GM21423 (cell line): ENCODE measurements around the gene CDHR1.
A peak's percentile ranks its signal among the peaks of the same experiment; 100 is the strongest.

Experiments
- ATAC-seq: cut with Tn5 transposase; IDR thresholded peaks from one replicate; pipeline ENCODE4 v1.9.1; 2021; ENCODE audit warnings: mild to moderate bottlenecking, moderate library complexity; ENCODE audit not compliant: unreplicated experiment

The CDHR1 gene

DNA sequence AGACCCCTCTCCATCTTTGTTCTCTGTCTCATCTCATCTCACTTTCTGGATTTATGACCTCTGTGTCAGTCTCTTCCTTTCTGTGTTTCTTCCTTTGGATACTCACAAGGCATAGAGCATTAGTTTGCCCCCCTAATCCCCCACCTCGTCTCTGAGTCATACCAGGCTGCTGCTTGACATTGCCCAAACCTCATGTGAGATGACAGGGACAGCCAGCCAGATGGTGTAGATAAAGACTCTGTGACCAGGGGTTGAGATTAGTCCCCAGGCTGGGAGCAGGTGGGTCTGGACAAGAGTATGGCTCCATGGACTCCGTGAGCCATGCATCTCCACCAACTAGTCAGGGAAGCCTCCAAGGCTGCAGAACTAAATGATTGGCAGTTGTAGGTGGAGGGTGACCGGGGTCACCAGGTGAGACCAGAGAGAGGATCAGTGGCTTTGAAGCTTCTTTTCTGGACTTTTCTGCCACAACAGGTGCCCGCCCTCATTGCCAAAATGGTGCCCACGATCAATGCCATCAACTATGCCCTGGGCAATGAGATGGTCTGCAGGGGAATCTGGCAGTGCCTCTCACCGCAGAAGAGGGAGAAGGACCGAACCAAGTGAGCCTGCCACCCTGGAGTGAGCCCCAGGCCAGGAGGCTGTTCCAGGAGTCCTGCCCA, 63.8 kb downstream of the CDHR1 start:
- ATAC-seq, result no peak

DNA sequence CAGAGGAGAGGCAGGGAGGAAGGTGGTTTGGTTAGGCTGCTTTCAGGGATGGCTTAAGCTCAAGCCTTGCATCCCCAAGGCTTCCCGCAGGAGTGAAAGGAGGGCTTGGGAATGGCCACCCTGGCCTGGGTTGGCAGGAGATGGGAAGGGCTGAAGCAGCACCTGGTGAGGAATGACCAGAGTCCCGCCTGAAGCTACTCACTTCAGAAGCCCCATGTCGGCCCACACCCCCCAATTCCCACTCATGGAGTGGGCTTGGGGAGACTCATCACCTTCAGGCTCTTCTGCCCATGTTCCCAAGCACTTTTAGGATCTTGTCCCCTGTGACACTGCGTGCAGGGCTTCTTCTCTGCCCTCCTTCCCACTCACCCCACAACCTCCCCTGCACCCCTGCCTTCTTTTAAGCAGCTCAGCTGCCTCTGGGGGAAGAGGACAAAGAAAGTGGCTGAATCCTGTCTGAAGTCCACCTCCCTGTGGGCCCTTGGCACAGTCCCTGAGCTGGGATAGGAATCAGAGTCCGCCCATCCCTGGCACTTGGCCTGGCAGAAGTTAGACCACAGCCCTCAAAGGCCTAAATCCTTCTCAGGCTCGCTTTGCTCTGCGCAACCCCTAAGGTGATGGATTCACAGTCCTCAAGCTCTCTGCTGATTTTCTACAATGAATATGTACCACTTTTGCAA, 67.0 kb downstream of the CDHR1 start:
- ATAC-seq, result no peak

DNA sequence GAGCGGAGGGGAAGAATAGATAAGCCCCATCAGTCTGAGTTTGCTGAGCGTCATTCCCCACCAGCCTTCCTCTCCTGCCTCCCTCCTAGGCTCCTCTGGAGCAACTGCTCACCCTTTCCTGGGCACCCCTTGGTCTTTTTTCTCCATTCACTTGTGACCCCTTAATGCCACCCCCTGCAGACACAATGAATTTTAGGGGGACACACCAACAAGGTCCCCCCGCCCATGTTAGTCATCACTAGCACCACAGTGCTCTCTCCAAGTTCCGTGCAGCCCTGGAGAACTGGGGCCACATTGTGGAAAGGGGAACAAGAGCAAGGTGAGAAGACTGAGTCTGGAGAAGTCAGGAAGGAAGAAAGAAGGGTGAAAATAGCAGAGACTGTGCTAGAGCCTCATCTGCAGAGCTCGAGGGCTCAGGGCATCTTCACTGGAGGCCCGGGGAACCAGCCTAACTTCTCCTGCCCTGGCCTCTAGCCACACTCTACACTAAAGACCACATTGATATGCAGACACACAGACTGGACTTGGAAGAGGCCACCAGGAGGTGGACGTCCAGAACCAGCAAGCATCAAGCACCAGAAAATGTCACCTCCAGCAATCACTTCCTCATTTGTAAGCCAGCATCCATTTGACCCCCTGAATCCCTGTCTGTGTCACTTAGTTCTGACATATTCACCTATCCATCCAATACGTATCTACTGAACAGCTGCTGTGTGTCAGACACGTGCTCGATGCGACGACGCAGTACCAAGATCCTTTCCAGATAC, 68.0 kb downstream of the CDHR1 start:
- ATAC-seq, result no peak

DNA sequence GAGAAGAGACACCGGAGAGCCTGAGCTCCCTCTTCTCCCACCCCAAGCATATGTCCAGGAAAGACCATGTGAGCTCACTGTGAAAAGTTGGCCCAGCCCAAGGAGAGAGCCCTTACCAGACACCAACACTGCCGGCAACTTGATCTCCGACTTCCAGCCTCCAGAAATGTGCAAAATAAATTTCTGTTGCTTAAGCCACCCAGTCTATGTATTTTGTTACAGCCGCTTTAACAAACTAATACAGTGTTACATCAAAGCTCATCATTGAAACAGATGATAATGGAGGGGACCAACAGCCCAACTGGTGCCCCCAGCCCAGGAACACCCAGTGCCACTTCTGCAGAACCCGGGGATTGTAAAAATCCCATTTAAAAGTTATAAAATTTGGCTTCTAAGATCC, 69.4 kb downstream of the CDHR1 start:
- no peak for ATAC-seq

DNA sequence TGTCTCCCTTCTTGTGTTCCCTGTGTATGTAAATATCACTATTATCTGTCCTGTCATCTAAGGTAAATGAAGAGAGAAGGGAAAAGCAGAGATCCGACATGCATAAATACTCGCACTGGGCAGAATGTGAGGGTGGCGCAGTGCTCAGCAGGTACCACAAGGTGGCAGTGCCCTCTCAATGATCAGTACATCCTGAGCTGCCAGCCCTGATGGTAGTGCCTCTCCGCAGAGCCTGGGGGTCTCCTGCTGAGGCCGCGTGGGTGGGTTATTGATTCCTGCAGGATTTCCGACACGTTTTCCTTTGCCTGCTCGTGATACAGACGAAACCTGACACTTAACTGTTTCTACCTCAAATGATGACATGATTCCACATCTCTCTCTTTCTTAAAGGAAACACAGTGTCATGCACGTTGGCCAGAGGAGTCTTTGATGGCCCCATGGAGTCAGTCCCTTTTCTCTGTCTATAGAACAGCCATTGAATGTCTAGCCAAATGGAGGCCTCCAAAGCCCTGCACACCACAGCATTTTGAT, 70.3 kb downstream of the CDHR1 start:
- ATAC-seq, result peak; percentile 92

DNA sequence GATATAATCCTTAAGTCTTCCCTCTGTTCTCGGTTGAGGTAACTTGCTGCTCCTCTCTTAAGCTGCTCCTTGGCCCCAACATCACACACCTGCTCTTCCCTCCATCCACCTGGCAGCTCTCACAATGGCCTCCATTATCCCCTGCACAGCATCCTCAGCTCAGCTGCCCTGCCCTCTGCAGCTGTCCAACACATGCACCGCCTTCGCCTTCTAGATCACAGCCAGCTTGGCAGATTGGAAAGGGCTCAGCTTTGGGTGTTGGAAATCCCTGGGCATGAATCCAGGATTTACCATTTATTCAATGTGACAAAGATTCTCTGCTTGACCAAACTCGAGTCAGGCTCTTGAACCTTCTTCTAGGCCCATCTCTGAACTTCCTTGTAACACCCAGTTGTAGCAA, 71.1 kb downstream of the CDHR1 start:
- no peak for ATAC-seq

DNA sequence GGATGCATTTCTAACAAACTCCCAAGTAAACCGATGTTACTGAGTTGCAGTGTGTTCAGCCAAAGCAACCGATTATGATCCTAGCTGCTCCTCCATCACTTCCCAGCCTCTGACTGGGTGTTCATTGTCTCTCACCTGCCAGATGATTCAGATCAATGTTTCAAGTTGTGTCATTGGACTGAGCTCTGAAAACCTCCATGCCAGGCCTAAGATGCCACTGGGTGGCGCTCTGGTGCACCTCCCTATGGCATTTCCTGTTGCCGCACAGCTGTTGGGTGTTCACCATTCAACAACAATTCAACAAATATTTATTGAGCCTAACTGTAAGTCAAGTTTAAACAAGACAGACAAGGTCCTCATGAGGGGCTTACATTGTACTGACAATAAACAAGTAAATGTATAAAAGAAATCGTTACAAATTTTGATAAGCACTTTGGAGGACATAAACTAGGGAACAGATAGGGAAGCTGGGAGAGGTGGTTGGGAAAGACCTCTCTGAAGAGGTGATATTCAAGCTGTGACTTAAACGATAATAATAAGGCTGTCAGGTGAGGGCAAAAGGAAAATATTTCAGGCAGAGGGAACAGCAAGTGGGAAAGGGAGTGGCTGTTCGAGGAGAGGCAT, 73.3 kb downstream of the CDHR1 start:
- no peak for ATAC-seq

DNA sequence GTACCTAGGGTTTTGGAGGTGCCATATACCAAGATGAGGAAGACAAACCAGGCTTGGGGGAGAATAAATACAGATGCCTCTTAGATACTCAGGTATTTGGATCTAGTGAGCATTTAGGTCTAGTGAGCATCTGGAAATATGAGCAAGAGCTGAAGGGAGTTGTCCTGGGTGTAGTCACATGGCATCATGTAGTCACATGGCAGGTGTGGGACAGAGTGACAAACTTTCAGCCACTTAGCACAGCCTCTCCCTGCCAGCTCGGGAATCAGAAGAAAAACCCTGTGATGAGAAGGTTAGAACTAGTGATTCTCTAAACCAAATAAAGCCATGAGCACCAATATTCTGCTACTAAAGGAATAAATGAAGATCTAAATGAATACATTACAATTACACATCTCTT, 74.8 kb downstream of the CDHR1 start:
- no peak for ATAC-seq
